HepG2 (cell line): ENCODE measurements around the gene DPH6. TPM values are rescaled to one million over a fixed set of nuclear protein-coding genes. Genes with fewer than 3 reads are reported as not detected.

ENCODE experiments used
- ASH2L ChIP-seq: fragments of 300-600, 200-600 bp; sonication (generic); IDR thresholded peaks from 2 replicates; pipeline ENCODE4 v1.7.0; 2017; ENCODE audit warnings: low read depth, mild to moderate bottlenecking, moderate library complexity, mixed read lengths, low read length; ENCODE audit not compliant: insufficient read length
- DNMT1 ChIP-seq: sonication (generic); formaldehyde crosslinking; IDR thresholded peaks from 2 replicates; pipeline ENCODE4 v1.5.1; 2020; ENCODE audit warnings: mild to moderate bottlenecking, missing genetic modification reagents
- DPF2 ChIP-seq: sonication (generic); formaldehyde crosslinking; IDR thresholded peaks from 2 replicates; pipeline ENCODE4 v1.4.0; 2020; ENCODE audit warnings: mild to moderate bottlenecking, low read depth, missing genetic modification reagents, borderline replicate concordance
- E2F5 ChIP-seq: sonication (generic); formaldehyde crosslinking; conservative IDR thresholded peaks from 2 replicates; pipeline ENCODE4 v1.4.0; 2020; ENCODE audit warnings: missing genetic modification reagents
- ELF3 ChIP-seq: IDR thresholded peaks from 2 replicates; pipeline ENCODE4 v1.6.1; 2016; ENCODE audit warnings: missing genetic modification reagents, missing compliant biosample characterization
- FOXO1 ChIP-seq: sonication (generic); formaldehyde crosslinking; IDR thresholded peaks from 2 replicates; pipeline ENCODE4 v1.4.0; 2020; ENCODE audit warnings: missing genetic modification reagents
- HIVEP1 ChIP-seq: sonication (generic); formaldehyde crosslinking; IDR thresholded peaks from 2 replicates; pipeline ENCODE4 v1.4.0; 2020; ENCODE audit warnings: mild to moderate bottlenecking, missing genetic modification reagents
- KLF16 ChIP-seq, 2 experiments: sonication (generic) in 1 of 2; formaldehyde crosslinking in 1 of 2; IDR thresholded peaks; 2 replicates each; pipeline versions ENCODE4 v1.6.1 to v1.8.0; 2016 to 2023; ENCODE audit warnings: missing genetic modification reagents in 2 of 2, missing compliant biosample characterization in 1 of 2
- SETDB1 ChIP-seq: sonication (generic); formaldehyde crosslinking; IDR thresholded peaks from 2 replicates; pipeline ENCODE4 v1.5.1; 2020; ENCODE audit warnings: missing genetic modification reagents, mild to moderate bottlenecking, borderline replicate concordance
- SNAPC5 ChIP-seq: sonication (generic); formaldehyde crosslinking; IDR thresholded peaks from 2 replicates; pipeline ENCODE4 v1.8.1; 2023; ENCODE audit warnings: mild to moderate bottlenecking, missing genetic modification reagents, borderline replicate concordance
- TFDP2 ChIP-seq: sonication (generic); formaldehyde crosslinking; IDR thresholded peaks from 2 replicates; pipeline ENCODE4 v1.4.0; 2020; ENCODE audit warnings: missing genetic modification reagents
- TIGD3 ChIP-seq: sonication (generic); formaldehyde crosslinking; IDR thresholded peaks from 2 replicates; pipeline ENCODE4 v1.5.1; 2020; ENCODE audit warnings: mild to moderate bottlenecking, missing genetic modification reagents, borderline replicate concordance
- ZIK1 ChIP-seq: sonication (generic); formaldehyde crosslinking; IDR thresholded peaks from 2 replicates; pipeline ENCODE4 v1.5.0; 2020; ENCODE audit warnings: mild to moderate bottlenecking, low read depth, missing genetic modification reagents, borderline replicate concordance
- ZKSCAN5 ChIP-seq: sonication (generic); formaldehyde crosslinking; IDR thresholded peaks from 2 replicates; pipeline ENCODE4 v1.5.1; 2020; ENCODE audit warnings: mild to moderate bottlenecking, missing genetic modification reagents
- ZNF18 ChIP-seq: sonication (generic); formaldehyde crosslinking; IDR thresholded peaks from 2 replicates; pipeline ENCODE4 v1.8.0; 2022; ENCODE audit warnings: mild to moderate bottlenecking, missing genetic modification reagents; ENCODE audit not compliant: insufficient replicate concordance
- ZNF260 ChIP-seq: sonication (generic); formaldehyde crosslinking; IDR thresholded peaks from 2 replicates; pipeline ENCODE4 v1.4.0; 2020; ENCODE audit warnings: missing genetic modification reagents, low read depth, mild to moderate bottlenecking, borderline replicate concordance
- ZNF275 ChIP-seq: sonication (generic); formaldehyde crosslinking; IDR thresholded peaks from 2 replicates; pipeline ENCODE4 v1.8.0; 2022; ENCODE audit warnings: missing genetic modification reagents, mild to moderate bottlenecking, inconsistent platforms, borderline replicate concordance
- ZNF605 ChIP-seq: sonication (generic); formaldehyde crosslinking; IDR thresholded peaks from 2 replicates; pipeline ENCODE4 v1.8.0; 2022; ENCODE audit warnings: mild to moderate bottlenecking, missing genetic modification reagents
- ZNF703 ChIP-seq: sonication (generic); formaldehyde crosslinking; IDR thresholded peaks from 2 replicates; pipeline ENCODE4 v1.5.1; 2020; ENCODE audit warnings: missing genetic modification reagents, mild to moderate bottlenecking, moderate library complexity, borderline replicate concordance
- ZNF879 ChIP-seq: sonication (generic); formaldehyde crosslinking; IDR thresholded peaks from 2 replicates; pipeline ENCODE4 v1.8.1; 2023; ENCODE audit warnings: missing genetic modification reagents
- polyA plus RNA-seq, 8 experiments: library from polyadenylated mRNA; depleted of rRNA in 3 of 8; stranded (reverse) in 7 of 8; unstranded in 1 of 8; fragments of >200 nt; fragmentation: Illumina TruSeq in 4 of 8; extraction: Trizol in 4 of 8; gene quantifications; 2 replicates each; pipeline versions ENCODE4 v1.2.1 to v1.2.3, GENCODE V29; 2011 to 2016; ENCODE audit warnings: low read depth in 4 of 8, missing spikeins in 1 of 8, mixed read lengths in 1 of 8; ENCODE audit not compliant: insufficient read depth in 1 of 8
- total RNA-seq, 5 experiments: library from RNA; depleted of rRNA; stranded (reverse); fragments of >200 nt; fragmentation: Illumina TruSeq; extraction: Trizol; gene quantifications; 2 replicates each; pipeline ENCODE4 v1.2.3, GENCODE V29; 2016; ENCODE audit warnings: low read depth in 1 of 5

The DPH6 gene
- total and polyA plus RNA-seq, 2 of the 13 experiments (the other 11 are each of a cell fraction or from before 2014, with no cell fraction given): 10.2 to 25.8 TPM

- TF ChIP-seq ZNF275 (CRISPR knock-in tag) (0 out of 2 replicates have a peak, but pooled peaks have one; percentile 50), ZKSCAN5 (CRISPR knock-in tag) (no peak), DNMT1 (0 out of 2 replicates have a peak, but pooled peaks have one; percentile 38), SNAPC5 (CRISPR knock-in tag) (0 out of 2 replicates have a peak, but pooled peaks have one; percentile 78), ZNF703 (CRISPR knock-in tag) (no peak), DPF2 (CRISPR knock-in tag) (no peak), ELF3 (CRISPR knock-in tag) (peak; percentile 41; the same call in 1 of the 2 replicates), HIVEP1 (CRISPR knock-in tag) (no peak), ZIK1 (peak; percentile 85; the same call in 1 of the 2 replicates), ZNF605 (peak; percentile 35; the same call in 1 of the 2 replicates), TFDP2 (CRISPR knock-in tag) (peak; percentile 78), E2F5 (CRISPR knock-in tag) (peak; percentile 64; the same call in 1 of the 2 replicates), ZNF260 (no peak), ZNF18 (CRISPR knock-in tag) (no peak), KLF16 (CRISPR knock-in tag; IDR thresholded peaks at IDR 0.05) (peak in 1 of 2 experiments; percentile 41; a peak in 1 of 4 replicates), ZNF879 (CRISPR knock-in tag) (peak; percentile 84; the same call in 1 of the 2 replicates), SETDB1 (CRISPR knock-in tag) (no peak), TIGD3 (CRISPR knock-in tag) (no peak), ASH2L (peak; percentile 89), FOXO1 (peak; percentile 52; the same call in 1 of the 2 replicates)
Measured at GRCh38 chr15:35545824-35546510, at the start of gene DPH6 (continued).
